VCaP (cell line): Measurements from ENCODE around the gene SMAD9.

ENCODE experiments used
- H3K27ac ChIP-seq: fragments of 450-650 bp; 2 replicates; pipeline ENCODE4 v1.5.1; 2017
- CTCF ChIP-seq: fragments of 450-650 bp; conservative IDR thresholded peaks from 2 replicates; pipeline ENCODE4 v1.5.1; 2017; ENCODE audit warnings: mild to moderate bottlenecking, moderate library complexity

The SMAD9 gene

GRCh38 chr13:36919833-36920615, at the start of gene SMAD9:
TSS of gene SMAD9 (minus strand) at chr13:36920238. CDS start at chr13:36879689, 40,549 bp downstream.
- peak within 1 kb of the TSS; percentile 87 for H3K27ac ChIP-seq

GRCh38 chr13:36966404-36966803, 46.4 kb upstream of the SMAD9 start:
- no peak for TF ChIP-seq CTCF
- no peak overlapping the region for H3K27ac ChIP-seq

More at GRCh38 chr13:36919833-36920615, at the start of gene SMAD9:
- no peak for TF ChIP-seq CTCF

GRCh38 chr13:36965767-36966166, 45.7 kb upstream of the SMAD9 start:
- no peak overlapping the region for H3K27ac ChIP-seq
- TF ChIP-seq CTCF: no peak

GRCh38 chr13:36959456-36960116, 39.5 kb upstream of the SMAD9 start:
- no peak overlapping the region for H3K27ac ChIP-seq
- TF ChIP-seq CTCF: no peak

- TF ChIP-seq CTCF: no peak
- no peak overlapping the region for H3K27ac ChIP-seq
Measured at GRCh38 chr13:36954542-36954941, 34.5 kb upstream of the SMAD9 start.

- no peak for TF ChIP-seq CTCF
- H3K27ac ChIP-seq: no peak overlapping the region
Measured at GRCh38 chr13:36950920-36951319, 30.9 kb upstream of the SMAD9 start.

- TF ChIP-seq CTCF: no peak
- no peak overlapping the region for H3K27ac ChIP-seq
Measured at GRCh38 chr13:36950330-36950729, 30.3 kb upstream of the SMAD9 start.
